ENCODE results near the gene GABRG1. TPM values are rescaled to one million over a fixed set of nuclear protein-coding genes. Genes with fewer than 3 reads are reported as not detected.

GABRG1 gene
- total RNA-seq: not detected

GRCh38 chr4:46123913-46124755, at the start of gene GABRG1:
Gene GABRG1, minus strand, starts transcription at chr4:46124054. Its CDS starts 141 bp downstream, at chr4:46123913.
- H3K4me1 ChIP-seq: peaks cover 0 to 3% (median 0%) of the 10 kb centered on the region in 4 donors
- H3K27me3 ChIP-seq: no peaks in the 10 kb centered on the region
- ATAC-seq (ENCODE audit: low FRiP score in 2 of 2) (no peak), DNase-seq (no peak)
- H3K4me3 ChIP-seq: no peak within 1 kb of the TSS
- no peaks in the 10 kb centered on the region for H3K36me3 ChIP-seq
- 18 to 19% methylated on average over 23 of the region's 23 CpGs for WGBS, 2 donors
- no peak within 1 kb of the TSS for H3K27ac ChIP-seq
- H3K9me3 ChIP-seq: no peaks in the 10 kb centered on the region
- TF ChIP-seq POLR2A (IDR thresholded peaks at IDR 0.05) (no peak), POLR2AphosphoS5 (IDR thresholded peaks at IDR 0.05) (no peak), EP300 (IDR thresholded peaks at IDR 0.05) (no peak), CTCF (IDR thresholded peaks at IDR 0.05) (no peak)

GRCh38 chr4:46146993-46147392, 23.1 kb upstream of the GABRG1 start:
- Histone ChIP-seq H3K9me3 (no peaks in the 10 kb centered on the region), H3K36me3 (no peaks in the 10 kb centered on the region), H3K4me1 (no peaks in the 10 kb centered on the region), H3K27ac (no peak overlapping the region), H3K27me3 (no peaks in the 10 kb centered on the region), H3K4me3 (no peak overlapping the region)
- ATAC-seq (ENCODE audit: low FRiP score in 2 of 2): no peak
- no peak for DNase-seq
- 69 to 77% methylated on average over 3 to 4 of the region's 4 CpGs for WGBS, 2 donors
- TF ChIP-seq EP300 (IDR thresholded peaks at IDR 0.05): no peak
- no peak for TF ChIP-seq POLR2A (IDR thresholded peaks at IDR 0.05)
- no peak for TF ChIP-seq CTCF (IDR thresholded peaks at IDR 0.05)
- TF ChIP-seq POLR2AphosphoS5 (IDR thresholded peaks at IDR 0.05): no peak

GRCh38 chr4:46131498-46132057, 7.7 kb upstream of the GABRG1 start:
- WGBS, 2 donors: 64 to 68% methylated on average over 2 of the region's 2 CpGs

GRCh38 chr4:46124773-46125413, 1.0 kb upstream of the GABRG1 start:
- H3K27ac ChIP-seq: no peak overlapping the region
- ATAC-seq (ENCODE audit: low FRiP score in 2 of 2) (no peak), DNase-seq (no peak)
- H3K9me3 ChIP-seq: no peaks in the 10 kb centered on the region
- 44 to 49% methylated on average over 12 to 14 of the region's 14 CpGs for WGBS, 2 donors
- H3K4me1 ChIP-seq: peaks cover 0 to 3% (median 0%) of the 10 kb centered on the region in 4 donors
- TF ChIP-seq CTCF (IDR thresholded peaks at IDR 0.05): no peak
- TF ChIP-seq EP300 (IDR thresholded peaks at IDR 0.05): no peak
- TF ChIP-seq POLR2AphosphoS5 (IDR thresholded peaks at IDR 0.05): no peak
- TF ChIP-seq POLR2A (IDR thresholded peaks at IDR 0.05): no peak
- H3K4me3 ChIP-seq: no peak overlapping the region
- H3K27me3 ChIP-seq: no peaks in the 10 kb centered on the region
- no peaks in the 10 kb centered on the region for H3K36me3 ChIP-seq

More at GRCh38 chr4:46131498-46132057, 7.7 kb upstream of the GABRG1 start:
- ATAC-seq (ENCODE audit: low FRiP score in 2 of 2): no peak
- Histone ChIP-seq H3K27ac (no peak overlapping the region), H3K27me3 (no peaks in the 10 kb centered on the region), H3K9me3 (no peaks in the 10 kb centered on the region), H3K4me3 (no peak overlapping the region), H3K4me1 (no peaks in the 10 kb centered on the region), H3K36me3 (no peaks in the 10 kb centered on the region)
- no peak for DNase-seq
- TF ChIP-seq POLR2A (IDR thresholded peaks at IDR 0.05) (no peak), CTCF (IDR thresholded peaks at IDR 0.05) (no peak), POLR2AphosphoS5 (IDR thresholded peaks at IDR 0.05) (no peak), EP300 (IDR thresholded peaks at IDR 0.05) (no peak)

Measured in upper lobe of left lung (tissue), 6 donors.